Measurements from ENCODE around the gene NSUN6. TPM values are rescaled to one million over a fixed set of nuclear protein-coding genes. Genes with fewer than 3 reads are reported as not detected.

NSUN6 gene
- total and polyA plus RNA-seq, 7 donors, result 3.0 to 7.0 (median 4.0) TPM

- no peak overlapping the region for H3K27ac ChIP-seq
- no peaks in the 10 kb centered on the region for H3K9me3 ChIP-seq
- DNase-seq (no peak), ATAC-seq (peak in 1 of 4 donors; percentile 38)
- 50 to 70% (median 56%) methylated on average over 1 of the region's 1 CpG for WGBS, 3 donors
- no peak overlapping the region for H3K4me3 ChIP-seq
- H3K27me3 ChIP-seq (ENCODE audit: insufficient read depth in 3 of 3, low read length in 2 of 3), result no peaks in the 10 kb centered on the region
- intact Hi-C loops (cut with DNase I), result no loop called here
- no peaks in the 10 kb centered on the region for H3K4me1 ChIP-seq
- H3K36me3 ChIP-seq (ENCODE audit: insufficient read depth in 1 of 2, low read depth in 1 of 2), result peaks cover 0 to 17% of the 10 kb centered on the region in 2 donors
- TF ChIP-seq CTCF (IDR thresholded peaks at IDR 0.05), result no peak
These were observed 43.6 kb downstream of the NSUN6 start for GRCh38 chr10:18607503-18608378.

GRCh38 chr10:18606051-18606695, 45.2 kb downstream of the NSUN6 start:
- Histone ChIP-seq H3K9me3 (no peaks in the 10 kb centered on the region), H3K4me3 (no peak overlapping the region), H3K27ac (no peak overlapping the region), H3K4me1 (no peaks in the 10 kb centered on the region), H3K27me3 (ENCODE audit: insufficient read depth in 3 of 3, low read length in 2 of 3) (no peaks in the 10 kb centered on the region), H3K36me3 (ENCODE audit: insufficient read depth in 1 of 2, low read depth in 1 of 2) (peaks cover 0 to 11% of the 10 kb centered on the region in 2 donors)
- DNase-seq (no peak), ATAC-seq (no peak)
- 48 to 85% (median 60%) methylated on average over 4 of the region's 4 CpGs for WGBS, 3 donors
- intact Hi-C loops (cut with DNase I), result no loop called here
- TF ChIP-seq CTCF (IDR thresholded peaks at IDR 0.05), result no peak

GRCh38 chr10:18601321-18601720, 50.1 kb downstream of the NSUN6 start:
- DNase-seq (no peak), ATAC-seq (no peak)
- intact Hi-C loops (cut with DNase I), result no loop called here
- 75 to 92% (median 83%) methylated on average over 2 of the region's 2 CpGs for WGBS, 3 donors
- H3K4me3 ChIP-seq, result no peak overlapping the region
- H3K27ac ChIP-seq, result no peak overlapping the region
- no peaks in the 10 kb centered on the region for H3K9me3 ChIP-seq
- H3K27me3 ChIP-seq (ENCODE audit: insufficient read depth in 3 of 3, low read length in 2 of 3), result no peaks in the 10 kb centered on the region
- no peaks in the 10 kb centered on the region for H3K4me1 ChIP-seq
- no peak for TF ChIP-seq CTCF (IDR thresholded peaks at IDR 0.05)
- no peaks in the 10 kb centered on the region for H3K36me3 ChIP-seq (ENCODE audit: insufficient read depth in 1 of 2, low read depth in 1 of 2)

- intact Hi-C loops (cut with DNase I), result no loop called here
- 95 to 100% (median 98%) methylated on average over 3 of the region's 3 CpGs for WGBS, 3 donors
- Histone ChIP-seq H3K27me3 (ENCODE audit: insufficient read depth in 3 of 3, low read length in 2 of 3) (no peaks in the 10 kb centered on the region), H3K27ac (no peak overlapping the region), H3K36me3 (ENCODE audit: insufficient read depth in 1 of 2, low read depth in 1 of 2) (peaks cover 0 to 14% of the 10 kb centered on the region in 2 donors), H3K4me1 (no peaks in the 10 kb centered on the region), H3K9me3 (no peaks in the 10 kb centered on the region), H3K4me3 (no peak overlapping the region)
- TF ChIP-seq CTCF (IDR thresholded peaks at IDR 0.05), result no peak
- ATAC-seq (no peak), DNase-seq (no peak)
These were observed 52.0 kb downstream of the NSUN6 start for GRCh38 chr10:18599392-18599791.
